Thymus (tissue), 11 donors: ENCODE results near the gene PARD3. TPM values are rescaled to one million over a fixed set of nuclear protein-coding genes. Genes with fewer than 3 reads are reported as not detected.
"Not testable (repeated sequence)": the region's sequence is repeated elsewhere in the genome, so short reads cannot be mapped to it uniquely, and the experiment has no call there.

Experiments
- DNase-seq, 9 donors: peaks; one replicate each; pipeline ENCODE4 v3.0.0-alpha.2; 2013; ENCODE audit warnings: low spot score in 9 of 9, low read depth in 6 of 9, missing footprints in 1 of 9
- H3K27ac ChIP-seq, 2 donors: one replicate each; pipeline ENCODE4 v1.5.1; 2013; ENCODE audit warnings: control low read depth in 1 of 2, low read depth in 1 of 2, low read length in 1 of 2, mild to moderate bottlenecking in 1 of 2, moderate library complexity in 1 of 2
- H3K27me3 ChIP-seq, 2 donors: one replicate each; pipeline ENCODE4 v1.5.1; 2013; ENCODE audit warnings: low read length in 1 of 2; ENCODE audit not compliant: control insufficient read depth in 2 of 2, insufficient read depth in 1 of 2
- H3K36me3 ChIP-seq, 2 donors: one replicate each; pipeline ENCODE4 v1.5.1; 2013; ENCODE audit warnings: low read length in 1 of 2, mild to moderate bottlenecking in 1 of 2, moderate library complexity in 1 of 2; ENCODE audit not compliant: control insufficient read depth in 2 of 2, insufficient read depth in 2 of 2
- H3K4me1 ChIP-seq, 2 donors: one replicate each; pipeline ENCODE4 v1.5.1; 2013; ENCODE audit warnings: low read length in 2 of 2; ENCODE audit not compliant: control insufficient read depth in 2 of 2, insufficient read depth in 2 of 2
- H3K4me3 ChIP-seq, 2 donors: one replicate each; pipeline ENCODE4 v1.5.1; 2013; ENCODE audit warnings: low read length in 2 of 2, control low read depth in 1 of 2, mild to moderate bottlenecking in 1 of 2
- H3K9me3 ChIP-seq, 2 donors: one replicate each; pipeline ENCODE4 v1.5.1; 2013; ENCODE audit warnings: low read length in 1 of 2, mild to moderate bottlenecking in 1 of 2; ENCODE audit not compliant: control insufficient read depth in 2 of 2, insufficient read depth in 1 of 2
- WGBS: extraction: QIAGEN DNeasy Blood & Tissue Kit; methylation state at CpG from one replicate; pipeline ENCODE4 v1.1.7; 2013; 5-methylcytosine and 5-hydroxymethylcytosine counted together
- polyA plus RNA-seq: library from polyadenylated mRNA; stranded (reverse); fragments of 200-250 nt; gene quantifications from one replicate; pipeline ENCODE4 v1.2.3, GENCODE V29; 2013
- total RNA-seq: library from RNA; stranded (reverse); fragments of 120-200 nt; gene quantifications from one replicate; pipeline ENCODE4 v1.2.4, GENCODE V29; 2013
- donor health status: healthy.

PARD3 gene
- total and polyA plus RNA-seq, 2 donors: 13.3 to 23.5 TPM

DNA sequence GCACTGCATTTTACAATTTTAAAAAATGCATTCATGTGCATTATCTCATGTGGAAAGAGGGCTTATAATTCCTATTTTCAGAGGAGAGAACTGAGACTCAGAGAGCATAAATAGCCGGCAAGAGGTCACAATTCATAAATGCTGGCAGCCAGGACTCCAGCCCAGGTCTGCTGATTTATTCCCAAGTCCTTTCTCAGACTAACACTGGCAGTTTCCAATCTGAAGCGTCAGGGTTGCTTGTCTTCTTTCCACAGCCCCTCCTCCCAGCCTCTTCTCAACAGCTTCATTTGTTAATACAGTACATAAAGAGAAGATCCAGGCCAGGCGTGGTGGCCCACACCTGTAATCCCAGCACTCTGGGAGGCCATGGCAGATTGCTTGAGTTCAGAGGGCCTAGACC is 108.9 kb downstream of the PARD3 start:
- no peak overlapping the region for H3K4me3 ChIP-seq
- peaks cover 4 to 13% of the 10 kb centered on the region in 2 donors for H3K4me1 ChIP-seq
- DNase-seq: no peak
- no peaks in the 10 kb centered on the region for H3K36me3 ChIP-seq
- no peak overlapping the region for H3K27ac ChIP-seq
- 95% methylated on average over 3 of the region's 3 CpGs for WGBS
- H3K9me3 ChIP-seq: no peaks in the 10 kb centered on the region
- no peaks in the 10 kb centered on the region for H3K27me3 ChIP-seq

- H3K36me3 ChIP-seq: no peaks in the 10 kb centered on the region
- H3K4me3 ChIP-seq: no peak overlapping the region
- WGBS: 2% methylated on average over 1 of the region's 1 CpG
- H3K27me3 ChIP-seq: no peaks in the 10 kb centered on the region
- no peak overlapping the region for H3K27ac ChIP-seq
- H3K4me1 ChIP-seq: peaks cover 4 to 13% of the 10 kb centered on the region in 2 donors
- H3K9me3 ChIP-seq: no peaks in the 10 kb centered on the region
- peak in 1 of 9 donors; percentile 24 for DNase-seq
Observed at GRCh38 chr10:34705563-34705962, 109.5 kb downstream of the PARD3 start.

- Histone ChIP-seq H3K27ac (no peak overlapping the region), H3K4me3 (no peak overlapping the region), H3K27me3 (no peaks in the 10 kb centered on the region), H3K36me3 (no peaks in the 10 kb centered on the region), H3K9me3 (no peaks in the 10 kb centered on the region), H3K4me1 (peaks cover 4 to 13% of the 10 kb centered on the region in 2 donors)
- DNase-seq: no peak
- WGBS: 92% methylated on average over 2 of the region's 2 CpGs
Observed at GRCh38 chr10:34704526-34705184, 110.4 kb downstream of the PARD3 start.

DNA sequence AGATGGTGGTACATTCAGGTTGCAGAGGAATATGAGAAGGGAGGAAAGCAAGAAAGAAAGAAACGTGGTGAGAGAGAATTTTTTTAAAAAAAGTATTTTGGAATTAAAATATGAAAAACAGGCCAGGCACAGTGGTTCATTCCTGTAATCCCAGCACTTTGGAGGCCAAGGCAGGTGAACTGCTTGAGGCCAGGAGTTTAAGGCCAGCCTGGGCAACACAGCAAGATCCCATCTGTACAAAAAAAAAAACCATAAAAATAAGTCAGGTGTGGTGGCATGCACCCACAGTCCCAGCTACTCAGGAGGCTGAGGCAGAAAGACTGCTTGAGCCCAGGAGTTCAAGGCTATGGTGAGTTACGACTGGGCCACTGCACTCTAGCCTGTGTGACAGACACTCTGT is 112.1 kb downstream of the PARD3 start:
- WGBS: 96% methylated on average over 2 of the region's 2 CpGs
- no peak overlapping the region for H3K27ac ChIP-seq
- no peak for DNase-seq
- no peaks in the 10 kb centered on the region for H3K36me3 ChIP-seq
- no peak overlapping the region for H3K4me3 ChIP-seq
- H3K9me3 ChIP-seq: no peaks in the 10 kb centered on the region
- H3K27me3 ChIP-seq: no peaks in the 10 kb centered on the region
- H3K4me1 ChIP-seq: peaks cover 4 to 13% of the 10 kb centered on the region in 2 donors

DNA sequence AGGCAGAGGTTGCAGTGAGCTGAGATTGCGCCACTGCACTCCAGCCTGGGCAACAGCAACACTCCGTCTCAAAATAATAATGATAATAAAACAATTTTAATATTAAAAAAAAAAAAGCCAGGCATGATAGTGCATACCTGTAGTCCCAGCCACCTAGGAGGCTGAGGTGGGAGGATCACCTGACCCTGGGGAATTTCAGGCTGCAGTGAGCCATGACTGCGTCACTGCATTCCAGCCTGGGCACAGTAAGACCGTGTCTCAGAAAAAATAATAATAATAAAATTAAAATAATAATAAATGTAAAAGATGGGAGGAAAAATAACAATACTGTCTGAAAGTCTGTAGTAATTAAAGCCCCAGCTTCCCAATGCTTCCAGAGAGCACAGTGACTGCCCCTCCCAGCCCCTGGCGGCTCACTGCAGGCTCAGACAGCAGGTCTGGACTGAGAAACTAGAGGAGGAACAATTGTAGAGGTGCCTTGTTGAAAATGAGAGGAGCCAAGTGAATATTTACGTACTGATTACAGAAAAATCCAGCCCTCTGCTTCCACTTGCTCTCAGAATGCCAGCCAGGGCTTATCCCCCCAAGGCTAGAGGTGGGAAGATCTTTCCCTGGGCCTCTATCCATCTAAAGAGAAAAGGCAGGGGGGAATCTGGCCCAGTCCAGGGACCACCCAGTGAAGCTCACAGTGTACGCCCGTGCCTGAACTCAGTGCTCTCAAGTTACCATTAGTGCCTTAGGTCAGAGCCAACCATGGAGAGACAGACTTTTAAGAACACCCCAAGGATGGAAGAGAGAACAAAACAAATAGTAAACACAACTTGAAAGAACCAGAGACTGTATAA is 112.8 kb downstream of the PARD3 start:
- H3K36me3 ChIP-seq: no peaks in the 10 kb centered on the region
- no peaks in the 10 kb centered on the region for H3K27me3 ChIP-seq
- peaks cover 4 to 13% of the 10 kb centered on the region in 2 donors for H3K4me1 ChIP-seq
- no peaks in the 10 kb centered on the region for H3K9me3 ChIP-seq
- DNase-seq: no peak
- no peak overlapping the region for H3K27ac ChIP-seq
- H3K4me3 ChIP-seq: no peak overlapping the region
- WGBS: 97% methylated on average over 8 of the region's 8 CpGs

- Histone ChIP-seq H3K4me1 (peaks cover 4 to 10% of the 10 kb centered on the region in 2 donors), H3K27me3 (no peaks in the 10 kb centered on the region), H3K4me3 (no peak overlapping the region), H3K9me3 (no peaks in the 10 kb centered on the region), H3K27ac (no peak overlapping the region), H3K36me3 (no peaks in the 10 kb centered on the region)
- DNase-seq: no peak
- WGBS: 87% methylated on average over 6 of the region's 6 CpGs
Observed at GRCh38 chr10:34701194-34701593, 113.9 kb downstream of the PARD3 start.

GRCh38 chr10:34700752-34701151 is 114.3 kb downstream of the PARD3 start:
- not testable (repeated sequence) for H3K27me3 ChIP-seq, H3K4me1 ChIP-seq, H3K36me3 ChIP-seq, H3K9me3 ChIP-seq, DNase-seq, H3K27ac ChIP-seq, H3K4me3 ChIP-seq
- 88% methylated on average over 5 of the region's 5 CpGs for WGBS

GRCh38 chr10:34699904-34700517 is 115.1 kb downstream of the PARD3 start:
- peaks cover 0 to 5% of the 10 kb centered on the region in 2 donors for H3K36me3 ChIP-seq
- no peak overlapping the region for H3K4me3 ChIP-seq
- 94% methylated on average over 4 of the region's 4 CpGs for WGBS
- DNase-seq: no peak
- H3K9me3 ChIP-seq: no peaks in the 10 kb centered on the region
- H3K27ac ChIP-seq: no peak overlapping the region
- H3K27me3 ChIP-seq: no peaks in the 10 kb centered on the region
- H3K4me1 ChIP-seq: no peaks in the 10 kb centered on the region

DNA sequence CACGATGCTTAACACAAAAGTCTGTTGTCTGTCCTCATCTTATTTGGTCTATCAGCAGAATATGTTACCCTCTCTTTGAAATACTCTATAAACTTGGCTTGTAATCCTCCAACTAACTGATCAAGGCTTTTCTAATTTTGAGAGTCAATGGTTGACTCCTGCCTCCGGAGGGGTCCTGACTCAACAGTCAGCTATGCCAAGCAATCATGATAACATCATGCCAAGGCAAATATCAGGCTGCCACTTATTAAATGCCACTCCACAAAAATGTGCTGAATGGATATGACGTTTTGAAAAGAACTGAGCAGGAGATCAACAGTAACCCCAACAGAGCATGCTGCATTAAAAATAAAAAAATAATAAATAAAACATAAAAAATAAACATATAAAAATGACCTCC is 116.1 kb downstream of the PARD3 start:
- WGBS: 94% methylated on average over 3 of the region's 3 CpGs
- no peaks in the 10 kb centered on the region for H3K4me1 ChIP-seq

More for the DNA sequence above, 116.1 kb downstream of the PARD3 start:
- Histone ChIP-seq H3K27me3 (no peaks in the 10 kb centered on the region), H3K9me3 (no peaks in the 10 kb centered on the region), H3K36me3 (peaks cover 0 to 5% of the 10 kb centered on the region in 2 donors), H3K4me3 (no peak overlapping the region), H3K27ac (no peak overlapping the region)
- DNase-seq: no peak
